NCI-H128 (cell line): ENCODE measurements around the gene PODNL1.
A peak's percentile ranks its signal among the peaks of the same experiment; 100 is the strongest.
"Not testable (repeated sequence)": the region's sequence is repeated elsewhere in the genome, so short reads cannot be mapped to it uniquely, and the experiment has no call there.

ENCODE experiments used
- DNase-seq: peaks from one replicate; lab custom pipeline; 2025; ENCODE audit not compliant: unreplicated experiment; lab: John Stamatoyannopoulos, UW

PODNL1 gene

DNA sequence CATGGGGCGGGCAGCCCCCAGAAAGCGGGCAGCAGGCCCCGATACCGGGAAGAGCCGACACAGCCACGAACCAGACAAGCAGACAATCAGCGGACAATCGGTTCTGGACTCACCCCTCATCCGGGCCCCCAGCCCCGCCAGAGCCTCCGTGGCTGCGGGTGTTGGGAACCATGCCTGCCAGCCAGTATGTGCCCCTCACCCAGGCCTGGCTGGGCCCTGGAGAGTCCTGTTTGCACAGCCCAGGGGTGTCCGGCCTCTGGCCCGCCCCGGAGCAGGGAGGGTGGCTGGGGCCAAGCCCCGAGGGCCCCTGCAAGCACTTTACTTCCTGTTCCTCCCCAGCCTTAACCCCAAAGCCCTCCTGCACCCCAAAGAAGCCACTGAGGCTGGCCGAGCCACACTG, 7.8 kb downstream of the PODNL1 start:
- DNase-seq, result no peak

DNA sequence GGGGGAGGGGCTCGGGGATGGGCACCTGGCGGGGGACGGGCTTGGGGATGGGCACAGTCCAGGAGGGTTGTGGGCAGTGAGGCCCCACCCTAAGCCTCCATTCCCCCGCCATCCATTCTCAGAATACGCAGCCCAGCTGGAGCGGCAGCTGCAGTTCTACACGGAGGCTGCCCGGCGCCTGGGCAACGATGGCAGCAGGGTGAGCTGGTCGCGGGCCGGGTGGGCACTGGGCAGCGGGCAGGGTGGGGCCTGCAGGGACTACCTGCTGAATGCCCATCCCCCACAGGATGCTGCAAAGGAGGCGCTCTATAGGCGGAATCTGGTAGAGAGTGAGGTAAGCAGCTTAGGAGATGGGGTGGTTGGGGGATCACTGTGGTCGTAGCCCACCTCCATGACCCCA, 8.3 kb downstream of the PODNL1 start:
- DNase-seq, result no peak

- no peak for DNase-seq
Measured at GRCh38 chr19:13929340-13929739, 8.9 kb downstream of the PODNL1 start.

DNA sequence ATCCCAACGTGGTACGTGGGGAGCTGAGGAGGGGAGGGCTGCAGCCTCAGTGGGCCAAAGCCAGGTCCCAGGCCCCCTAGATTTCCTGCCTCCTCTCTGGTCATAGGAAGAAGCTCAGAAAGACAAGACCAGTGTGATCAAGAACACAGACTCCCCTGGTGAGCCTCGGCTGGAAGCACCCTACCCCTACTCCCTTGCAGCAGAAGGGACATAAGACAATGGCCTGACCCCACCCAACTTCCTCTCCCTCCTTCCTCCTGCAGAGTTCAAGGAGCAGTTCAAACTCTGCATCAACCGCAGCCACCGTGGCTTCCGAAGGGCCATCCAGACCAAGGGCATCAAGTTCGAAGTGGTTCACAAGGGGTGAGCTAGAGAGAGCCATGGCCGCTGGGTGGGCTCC, 11.5 kb downstream of the PODNL1 start:
- no peak for DNase-seq

DNA sequence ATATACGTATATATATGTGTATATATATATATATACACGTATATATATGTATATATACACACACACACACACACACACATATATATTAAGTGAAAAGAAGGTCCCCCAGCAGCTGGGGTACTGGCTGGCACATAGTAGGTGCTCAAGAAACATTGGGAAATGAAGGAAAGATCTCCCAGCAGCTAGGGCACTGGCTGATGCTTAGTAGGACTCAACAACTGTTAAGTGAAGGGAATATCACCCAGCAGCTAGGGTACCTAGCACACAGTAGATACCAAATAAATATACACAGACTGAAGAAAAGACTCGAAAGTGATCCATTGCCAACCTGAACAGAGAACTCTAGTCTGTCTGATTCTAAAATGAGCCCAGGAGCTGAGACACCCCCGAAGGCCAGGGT, 12.2 kb downstream of the PODNL1 start:
- DNase-seq, result no peak

- DNase-seq, result no peak
Measured at GRCh38 chr19:13923194-13923987, 14.8 kb downstream of the PODNL1 start.

GRCh38 chr19:13922118-13922517, 16.1 kb downstream of the PODNL1 start:
- not testable (repeated sequence) for DNase-seq

DNA sequence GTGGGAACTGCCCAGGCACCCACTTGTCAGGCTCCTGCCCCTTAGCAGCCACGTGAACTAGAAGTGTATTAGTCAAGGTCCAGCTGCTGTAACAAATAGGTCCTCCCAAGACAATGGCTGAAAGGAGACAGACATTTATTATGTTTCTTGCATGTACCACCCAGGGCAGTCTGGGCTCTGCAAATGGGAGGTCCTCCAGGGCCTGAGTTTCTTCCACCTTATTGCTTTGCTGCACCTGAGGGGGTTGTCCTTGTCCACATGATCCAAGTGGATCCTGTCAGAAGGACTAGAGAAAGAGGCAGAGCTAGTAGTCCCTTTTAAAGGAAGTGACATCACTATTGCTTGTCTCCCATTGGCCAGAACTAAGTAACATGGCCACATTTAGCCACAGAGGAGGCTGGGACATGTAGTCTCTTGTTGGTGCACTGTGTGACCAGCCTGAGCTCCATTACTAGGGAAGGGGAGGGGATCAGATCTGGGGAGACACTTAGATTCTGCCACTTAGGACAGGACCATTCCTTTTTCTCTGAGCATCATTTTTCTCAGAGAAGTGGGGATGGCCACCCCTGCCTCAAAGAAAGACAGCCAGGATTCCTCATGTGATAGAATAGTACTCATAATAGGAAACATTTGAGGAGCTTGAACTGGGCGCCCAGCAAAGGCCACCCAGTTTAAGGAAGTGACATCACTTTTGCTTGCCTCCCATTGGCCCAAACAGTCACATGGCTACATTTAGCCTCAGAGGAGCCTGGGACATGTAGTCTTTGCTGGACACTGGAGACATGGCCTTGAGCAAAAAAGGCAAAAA, 17.1 kb downstream of the PODNL1 start:
- DNase-seq, result no peak

- DNase-seq, result no peak
Measured at GRCh38 chr19:13920524-13920923, 17.7 kb downstream of the PODNL1 start.

GRCh38 chr19:13918726-13919411, 19.3 kb downstream of the PODNL1 start:
- DNase-seq, result no peak

DNA sequence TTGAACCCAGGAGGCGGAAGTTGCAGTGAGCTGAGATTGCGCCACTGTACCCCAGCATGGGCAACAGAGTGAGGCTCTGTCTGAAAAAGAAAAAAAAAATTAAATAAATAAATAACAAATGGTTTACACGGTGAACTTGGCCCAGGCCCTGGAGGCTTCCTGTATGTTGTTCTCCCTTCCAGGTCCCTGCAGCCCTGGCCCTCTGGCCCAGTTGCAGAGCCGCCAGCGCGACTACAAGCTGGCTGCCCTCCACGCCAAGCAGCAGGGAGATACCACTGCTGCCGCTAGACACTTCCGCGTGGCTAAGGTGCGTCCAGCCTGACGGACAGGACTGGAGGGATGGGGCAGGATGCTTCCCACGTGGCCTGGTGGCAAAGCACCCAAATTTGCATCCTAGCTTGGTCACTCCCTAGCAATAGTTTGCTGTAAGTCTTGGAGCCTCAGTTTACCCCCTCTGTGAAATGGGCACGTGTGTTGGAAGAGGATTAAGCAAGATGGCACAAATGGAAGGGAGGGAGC, 20.3 kb downstream of the PODNL1 start:
- DNase-seq, result no peak

DNA sequence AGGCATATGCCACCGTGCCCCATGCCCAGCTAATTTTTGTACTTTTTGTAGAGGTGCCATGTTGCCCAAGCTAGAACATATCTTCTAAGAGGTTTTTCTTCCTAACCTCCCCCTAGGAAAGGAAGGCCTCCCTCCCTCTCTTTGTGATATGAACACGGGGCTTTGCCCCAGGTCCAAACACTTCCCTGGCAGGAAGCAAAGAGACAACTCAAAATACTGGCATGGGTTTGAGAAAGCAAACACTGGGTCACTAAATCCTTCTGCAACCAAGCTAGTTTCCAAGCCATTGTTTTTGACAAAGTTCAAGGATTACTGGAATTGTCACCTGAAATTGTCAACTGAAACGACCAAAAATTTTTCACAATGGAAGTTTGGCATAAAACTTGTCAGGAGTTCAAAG, 23.4 kb downstream of the PODNL1 start:
- DNase-seq, result no peak

GRCh38 chr19:13913352-13913751, 24.9 kb downstream of the PODNL1 start:
- DNase-seq, result no peak

GRCh38 chr19:13909430-13909829, 28.8 kb downstream of the PODNL1 start:
- DNase-seq, result no peak

DNA sequence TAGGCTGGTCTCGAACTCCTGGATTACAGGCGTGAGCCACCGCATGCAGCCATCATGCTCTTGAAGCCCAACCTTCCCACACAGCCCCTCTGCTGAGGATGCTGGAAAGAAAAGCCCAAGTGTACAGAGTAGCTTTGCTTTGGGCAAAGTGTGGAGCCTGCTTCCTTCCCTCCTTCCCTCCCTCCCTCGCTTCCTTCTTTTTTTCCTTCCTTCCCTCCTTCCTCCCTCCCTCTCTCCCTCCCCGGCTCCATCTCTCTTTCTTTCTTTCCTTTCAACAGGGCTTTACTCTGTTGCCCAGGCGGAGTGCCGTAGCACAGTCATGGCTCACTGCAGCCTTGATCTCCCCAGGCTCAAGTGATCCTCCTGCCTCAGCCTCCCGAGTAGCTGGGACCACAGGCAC, 29.5 kb downstream of the PODNL1 start:
- DNase-seq, result no peak

GRCh38 chr19:13906910-13907309, 31.3 kb downstream of the PODNL1 start:
- no peak for DNase-seq

- no peak for DNase-seq
Measured at GRCh38 chr19:13906521-13906904, 31.7 kb downstream of the PODNL1 start.

DNA sequence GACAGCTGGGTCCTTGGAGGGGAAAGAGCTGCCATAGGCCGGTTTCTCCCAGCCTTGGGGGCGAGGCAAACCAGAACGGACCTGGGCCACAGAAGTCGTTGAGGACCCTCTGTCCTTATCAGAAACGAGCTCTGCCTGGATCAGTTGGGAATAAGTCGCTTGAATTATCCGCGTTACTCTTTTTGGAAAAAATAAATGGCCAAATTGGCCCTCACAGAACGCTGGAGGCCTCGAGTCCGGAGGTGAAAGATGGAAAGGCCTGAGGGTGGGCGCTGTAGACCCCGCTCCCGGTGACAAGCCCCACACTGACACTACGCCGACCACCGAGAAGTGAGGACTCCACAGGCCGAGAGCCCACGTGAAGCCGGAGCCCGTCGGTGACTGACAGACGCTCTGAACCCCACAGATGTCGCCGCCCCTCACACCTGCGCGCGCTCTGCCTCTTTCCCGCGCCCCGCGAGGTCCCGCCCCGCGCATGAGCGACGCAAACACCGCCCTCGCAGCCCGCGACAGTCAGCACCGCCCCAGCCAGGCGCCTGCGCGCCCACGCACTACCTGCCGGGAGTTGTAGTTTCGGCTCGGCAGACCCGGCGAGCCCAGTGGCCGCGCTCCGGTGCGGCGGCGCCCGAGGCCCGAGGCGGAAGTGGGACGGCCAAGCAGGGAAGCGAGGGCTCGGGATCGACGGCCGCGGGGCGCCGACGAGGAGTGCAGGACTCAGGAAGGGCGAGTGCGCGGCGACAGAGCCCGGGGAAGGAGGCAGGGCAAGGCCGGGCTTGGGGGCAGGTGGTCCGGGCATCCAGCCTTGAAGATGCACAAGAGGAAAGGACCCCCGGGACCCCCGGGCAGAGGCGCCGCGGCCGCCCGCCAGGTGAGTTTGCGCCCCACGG, 32.3 kb downstream of the PODNL1 start, which contains the start of the genes BRME1 and CC2D1A:
TSS of gene BRME1 (minus strand) at position 484 of the 887 bp plus-strand sequence. CDS start 1,225 bp downstream, outside the sequence.
TSS of gene CC2D1A (plus strand) at position 568 of the 887 bp plus-strand sequence. CDS start at position 809, 241 bp downstream.
- DNase-seq, result peak; percentile 88

DNA sequence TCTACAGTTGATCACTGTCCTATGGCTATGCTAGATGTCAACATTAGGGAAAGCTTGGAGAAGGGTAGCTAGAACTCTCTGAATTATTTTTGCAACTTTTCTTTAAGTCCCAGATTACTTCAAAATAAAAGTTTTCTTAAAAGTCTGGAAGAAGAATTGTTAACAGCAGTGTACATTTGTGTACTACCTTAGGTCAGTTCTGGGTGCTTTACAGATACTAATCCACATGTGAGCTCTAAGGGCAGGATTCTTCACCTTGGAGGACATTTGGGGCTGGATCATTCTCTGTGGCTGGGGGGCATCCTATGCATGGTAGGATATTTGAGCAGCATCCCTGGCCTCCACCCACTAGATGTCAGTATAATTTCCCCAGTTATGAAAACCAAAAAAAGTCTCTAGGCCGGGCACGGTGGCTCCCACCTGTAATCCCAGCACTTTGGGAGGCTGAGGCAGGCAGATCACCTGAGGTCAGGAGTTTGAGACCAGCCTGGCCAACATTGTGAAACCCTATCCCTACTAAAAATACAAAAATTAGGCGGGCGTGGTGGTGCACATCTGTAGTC, 35.1 kb downstream of the PODNL1 start:
- no peak for DNase-seq
